H9 (cell line): Measurements from ENCODE around the gene GP1BA. TPM values are rescaled to one million over a fixed set of nuclear protein-coding genes. Genes with fewer than 3 reads are reported as not detected.

Source experiments
- DNase-seq: peaks from one replicate; pipeline ENCODE4 v3.0.0-alpha.2; 2017
- H2AFZ ChIP-seq: one replicate; pipeline ENCODE4 v1.6.1; 2013; ENCODE audit warnings: mild to moderate bottlenecking, low read length, control low read depth, moderate library complexity
- H2AK5ac ChIP-seq: 2 replicates; pipeline ENCODE4 v1.6.1; 2013; ENCODE audit warnings: low read length, control low read depth, mixed read lengths; ENCODE audit not compliant: insufficient read length
- H2BK120ac ChIP-seq: one replicate; pipeline ENCODE4 v1.6.1; 2013; ENCODE audit warnings: low read depth, mild to moderate bottlenecking, low read length, control low read depth, inconsistent platforms; ENCODE audit not compliant: poor library complexity, severe bottlenecking
- H2BK12ac ChIP-seq: 2 replicates; pipeline ENCODE4 v1.6.1; 2013; ENCODE audit warnings: low read length, control low read depth, mixed read lengths, low read depth; ENCODE audit not compliant: insufficient read length
- H2BK15ac ChIP-seq: 2 replicates; pipeline ENCODE4 v1.6.1; 2013; ENCODE audit warnings: low read depth, low read length, control low read depth
- H2BK20ac ChIP-seq: one replicate; pipeline ENCODE4 v1.6.1; 2013; ENCODE audit warnings: low read depth, mild to moderate bottlenecking, low read length, control low read depth, inconsistent platforms; ENCODE audit not compliant: poor library complexity, severe bottlenecking
- H2BK5ac ChIP-seq: 2 replicates; pipeline ENCODE4 v1.6.1; 2013; ENCODE audit warnings: low read length, control low read depth, mixed read lengths; ENCODE audit not compliant: insufficient read length
- H3K14ac ChIP-seq: 2 replicates; pipeline ENCODE4 v1.6.1; 2013; ENCODE audit warnings: low read length, control low read depth; ENCODE audit not compliant: insufficient read depth
- H3K18ac ChIP-seq: 2 replicates; pipeline ENCODE4 v1.6.1; 2013; ENCODE audit warnings: low read depth, mild to moderate bottlenecking, mixed read lengths, low read length, control low read depth; ENCODE audit not compliant: insufficient read length
- H3K23ac ChIP-seq: 2 replicates; pipeline ENCODE4 v1.6.1; 2013; ENCODE audit warnings: low read length, control low read depth, mixed read lengths, low read depth; ENCODE audit not compliant: insufficient read length
- H3K23me2 ChIP-seq: 2 replicates; pipeline ENCODE4 v1.6.1; 2013; ENCODE audit warnings: low read depth, mild to moderate bottlenecking, mixed read lengths, low read length, control low read depth; ENCODE audit not compliant: insufficient read length, poor library complexity, severe bottlenecking
- H3K27ac ChIP-seq: 2 replicates; pipeline ENCODE4 v1.5.1; 2013; ENCODE audit warnings: low read length, control low read depth, mixed read lengths, low read depth; ENCODE audit not compliant: insufficient read length
- H3K27me3 ChIP-seq: 2 replicates; pipeline ENCODE4 v1.6.1; 2013; ENCODE audit warnings: low read length, control low read depth, inconsistent platforms; ENCODE audit not compliant: insufficient read depth
- H3K4ac ChIP-seq: 2 replicates; pipeline ENCODE4 v1.6.1; 2013; ENCODE audit warnings: low read depth, mild to moderate bottlenecking, control low read depth, inconsistent platforms, low read length, moderate library complexity
- H3K4me1 ChIP-seq: 2 replicates; pipeline ENCODE4 v1.6.1; 2013; ENCODE audit warnings: low read length, control low read depth, inconsistent platforms; ENCODE audit not compliant: insufficient read depth
- H3K4me2 ChIP-seq: 2 replicates; pipeline ENCODE4 v1.6.1; 2013; ENCODE audit warnings: low read length, control low read depth, mixed read lengths; ENCODE audit not compliant: insufficient read length, insufficient read depth
- H3K56ac ChIP-seq: 2 replicates; pipeline ENCODE4 v1.6.1; 2013; ENCODE audit warnings: low read depth, mild to moderate bottlenecking, mixed read lengths, low read length, control low read depth; ENCODE audit not compliant: insufficient read length
- H3K79me1 ChIP-seq: 2 replicates; pipeline ENCODE4 v1.6.1; 2013; ENCODE audit warnings: low read depth, mild to moderate bottlenecking, moderate library complexity, low read length, control low read depth, inconsistent platforms; ENCODE audit not compliant: insufficient read depth, poor library complexity, severe bottlenecking
- H3K79me2 ChIP-seq: 2 replicates; pipeline ENCODE4 v1.6.1; 2013; ENCODE audit warnings: low read length, control low read depth, inconsistent platforms; ENCODE audit not compliant: insufficient read depth
- H3K9ac ChIP-seq: 2 replicates; pipeline ENCODE4 v1.6.1; 2013; ENCODE audit warnings: low read length, control low read depth, mixed read lengths; ENCODE audit not compliant: insufficient read length; ENCODE audit errors: extremely low read depth
- H3K9me3 ChIP-seq: one replicate; pipeline ENCODE4 v1.6.1; 2013; ENCODE audit warnings: low read depth, low read length, inconsistent platforms; ENCODE audit not compliant: control insufficient read depth
- H3T11ph ChIP-seq: one replicate; pipeline ENCODE4 v1.6.1; 2013; ENCODE audit warnings: mild to moderate bottlenecking, low read length, control low read depth, inconsistent platforms
- H4K20me1 ChIP-seq: one replicate; pipeline ENCODE4 v1.6.1; 2013; ENCODE audit not compliant: control insufficient read depth, insufficient read length, insufficient read depth
- H4K5ac ChIP-seq: 2 replicates; pipeline ENCODE4 v1.6.1; 2013; ENCODE audit warnings: low read depth, mild to moderate bottlenecking, mixed read lengths, low read length, control low read depth; ENCODE audit not compliant: insufficient read length
- H4K8ac ChIP-seq: replicated peaks from 2 replicates; pipeline ENCODE4 v1.6.1; 2013; ENCODE audit warnings: low read length, control low read depth, mixed read lengths, low read depth; ENCODE audit not compliant: insufficient read length
- H4K91ac ChIP-seq: 2 replicates; pipeline ENCODE4 v1.6.1; 2013; ENCODE audit warnings: low read depth, mild to moderate bottlenecking, moderate library complexity, mixed read lengths, low read length, control low read depth; ENCODE audit not compliant: insufficient read length
- H3K27ac Mint-ChIP-seq, 3 experiments: 2 replicates in 2 of 3; 3 replicates in 1 of 3; pipeline ENCODE4 v1.8.0; 2020 to 2021; ENCODE audit warnings: mixed read lengths in 3 of 3, mild to moderate bottlenecking in 1 of 3, moderate library complexity in 1 of 3
- H3K27me3 Mint-ChIP-seq: 2 replicates; pipeline ENCODE4 v1.8.0; 2021; ENCODE audit warnings: low read depth, mild to moderate bottlenecking, moderate library complexity, mixed read lengths
- H3K36me3 Mint-ChIP-seq, 3 experiments: 2 replicates in 2 of 3; 3 replicates in 1 of 3; pipeline ENCODE4 v1.8.0; 2020 to 2021; ENCODE audit warnings: low read depth in 3 of 3, mixed read lengths in 3 of 3; ENCODE audit not compliant: insufficient read depth in 1 of 3
- H3K4me1 Mint-ChIP-seq, 2 experiments: 2 replicates each; pipeline ENCODE4 v1.8.0; 2020; ENCODE audit warnings: mixed read lengths in 2 of 2
- H3K4me3 Mint-ChIP-seq, 2 experiments: 2 replicates in 1 of 2; 3 replicates in 1 of 2; pipeline ENCODE4 v1.8.0; 2020 to 2021; ENCODE audit warnings: mild to moderate bottlenecking in 2 of 2, mixed read lengths in 2 of 2, moderate library complexity in 1 of 2
- H3K9me3 Mint-ChIP-seq, 2 experiments: 2 replicates in 1 of 2; 3 replicates in 1 of 2; pipeline ENCODE4 v1.8.0; 2020; ENCODE audit warnings: mild to moderate bottlenecking in 2 of 2, mixed read lengths in 2 of 2, moderate library complexity in 1 of 2
- CTCF ChIP-seq: fragments of 200-600 bp; sonication (generic); conservative IDR thresholded peaks from 3 replicates; pipeline ENCODE4 v1.8.0; 2021; ENCODE audit warnings: antibody characterized with exemption, mild to moderate bottlenecking
- WGBS: extraction: QIAGEN DNeasy Blood & Tissue Kit; methylation state at CpG from one replicate; pipeline ENCODE4 v1.1.7; 2013; ENCODE audit warnings: missing lambda C conversion rate, low lambda C conversion rate, mixed read lengths; ENCODE audit not compliant: insufficient read length; ENCODE audit errors: extremely low coverage; 5-methylcytosine and 5-hydroxymethylcytosine counted together
- total RNA-seq: library from RNA; stranded (reverse); gene quantifications from 2 replicates; pipeline ENCODE4 v1.2.1, GENCODE V29; 2021

The GP1BA gene
- total RNA-seq, 1 experiment from 2014 or later, result not detected

DNA sequence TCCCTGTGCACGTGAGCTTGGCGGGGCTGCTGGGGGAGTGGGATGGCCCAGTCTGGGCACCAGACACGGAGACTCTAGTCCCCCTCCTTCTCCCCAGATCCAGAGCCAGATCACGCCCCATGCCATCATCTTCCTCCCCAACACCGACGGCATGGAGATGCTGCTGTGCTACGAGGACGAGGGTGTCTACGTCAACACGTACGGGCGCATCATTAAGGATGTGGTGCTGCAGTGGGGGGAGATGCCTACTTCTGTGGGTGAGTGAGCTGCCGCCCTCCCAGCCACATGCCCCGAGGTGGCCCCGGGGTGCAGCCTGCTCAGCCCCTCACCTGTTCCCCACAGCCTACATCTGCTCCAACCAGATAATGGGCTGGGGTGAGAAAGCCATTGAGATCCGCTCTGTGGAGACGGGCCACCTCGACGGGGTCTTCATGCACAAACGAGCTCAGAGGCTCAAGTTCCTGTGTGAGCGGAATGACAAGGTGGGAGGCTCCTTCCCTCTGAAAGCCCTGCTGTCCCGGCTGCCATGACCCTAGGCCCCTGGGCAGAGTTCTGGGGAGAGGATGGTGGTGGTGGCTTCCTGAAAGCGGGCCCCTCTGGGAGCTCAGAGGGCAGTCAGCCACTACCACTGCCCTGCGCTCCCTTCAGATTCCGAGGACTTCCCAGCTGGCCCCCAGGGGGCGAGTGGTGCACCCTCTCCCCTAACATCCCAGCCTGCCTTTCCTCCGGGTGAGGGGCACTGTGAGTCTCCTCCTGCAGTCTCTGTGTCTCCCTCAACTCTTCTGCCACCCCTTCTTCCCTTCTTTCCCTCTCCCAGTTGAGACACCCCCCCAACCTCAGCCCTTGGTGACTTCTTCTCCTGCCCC lies 35.5 kb upstream of the GP1BA start:
- Histone ChIP-seq H3K56ac (no peak overlapping the region), H4K5ac (no peak overlapping the region), H3K27ac (no peak overlapping the region), H2BK20ac (no peak overlapping the region), H3K23me2 (peaks cover 12% of the 10 kb centered on the region), H3K4me2 (no peak overlapping the region), H2BK5ac (no peak overlapping the region), H3K79me2 (no peaks in the 10 kb centered on the region), H2AFZ (no peak overlapping the region), H3K9me3 (no peaks in the 10 kb centered on the region), H4K91ac (no peak overlapping the region), H2BK15ac (no peak overlapping the region), H3K9ac (no peak overlapping the region), H2BK120ac (no peak overlapping the region), H3K18ac (no peak overlapping the region), H3K14ac (no peak overlapping the region; the same call in 1 of the 2 replicates), H2BK12ac (no peak overlapping the region), H4K8ac (no peak overlapping the region), H2AK5ac (no peak overlapping the region), H3K4me1 (no peaks in the 10 kb centered on the region), H4K20me1 (no peaks in the 10 kb centered on the region), H3K79me1 (no peaks in the 10 kb centered on the region), H3K23ac (no peak overlapping the region), H3K27me3 (no peaks in the 10 kb centered on the region), H3K4ac (no peak overlapping the region), H3T11ph (no peak overlapping the region)
- H3K27me3 Mint-ChIP-seq, result no peaks in the 10 kb centered on the region
- H3K9me3 Mint-ChIP-seq, result no peaks in the 10 kb centered on the region
- peaks cover 8 to 39% (median 36%) of the 10 kb centered on the region in 3 experiments; a peak in 6 of 7 replicates for H3K36me3 Mint-ChIP-seq
- peaks cover 4 to 24% of the 10 kb centered on the region in 2 experiments for H3K4me1 Mint-ChIP-seq
- H3K27ac Mint-ChIP-seq, result peak overlapping the region in 2 of 3 experiments; percentile 19 to 76; a peak in 1 of 7 replicates
- no CpG with 5 or more reads among the region's 27 CpGs for WGBS
- TF ChIP-seq CTCF, result no peak
- H3K4me3 Mint-ChIP-seq, result no peak overlapping the region
- peak; percentile 32 for DNase-seq
